ENCODE measurements around the gene CAMTA1.

CAMTA1 gene

DNA sequence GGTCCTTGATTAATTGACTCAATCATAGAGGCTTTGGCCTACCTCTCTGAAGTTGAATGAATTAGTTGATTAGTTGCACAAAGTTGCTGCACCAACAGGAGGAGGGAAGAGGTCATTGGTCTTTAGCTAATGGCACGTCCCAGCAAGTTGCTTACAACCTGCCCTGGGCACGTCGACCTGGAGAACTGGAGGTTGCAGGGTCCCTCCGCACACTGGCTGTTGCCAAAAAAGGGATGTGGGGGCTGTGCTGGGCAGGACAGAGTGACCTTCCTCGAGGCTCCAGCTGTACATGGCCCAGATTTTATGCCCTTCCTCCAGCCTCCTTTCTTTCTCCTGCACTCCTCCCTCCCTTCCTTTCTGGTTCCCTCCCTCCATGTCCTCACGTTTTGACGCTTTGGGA is 755.6 kb downstream of the CAMTA1 start:
- no peak for FAIRE-seq
- no peak for DNase-seq (ENCODE audit: low spot score)

DNA sequence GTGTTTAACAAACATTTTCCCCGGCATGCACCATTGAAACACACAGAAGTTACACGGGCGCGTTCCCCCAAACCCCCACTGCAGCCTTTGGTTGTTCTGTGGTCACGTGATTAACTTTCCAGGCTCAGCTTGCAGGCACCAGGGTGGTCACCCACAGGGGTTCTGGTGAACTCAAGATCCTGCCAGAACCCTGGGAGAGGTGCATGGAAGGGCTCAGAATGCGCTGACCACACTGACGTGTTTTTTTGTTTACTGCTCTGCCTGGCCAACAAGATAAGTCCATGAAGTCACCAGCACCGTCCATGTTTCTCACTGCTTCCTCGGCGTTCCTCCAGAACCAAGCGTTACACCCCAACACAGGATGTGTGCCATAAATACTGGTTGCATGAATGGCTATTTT is 756.4 kb downstream of the CAMTA1 start:
- FAIRE-seq: no peak
- DNase-seq (ENCODE audit: low spot score): no peak

DNA sequence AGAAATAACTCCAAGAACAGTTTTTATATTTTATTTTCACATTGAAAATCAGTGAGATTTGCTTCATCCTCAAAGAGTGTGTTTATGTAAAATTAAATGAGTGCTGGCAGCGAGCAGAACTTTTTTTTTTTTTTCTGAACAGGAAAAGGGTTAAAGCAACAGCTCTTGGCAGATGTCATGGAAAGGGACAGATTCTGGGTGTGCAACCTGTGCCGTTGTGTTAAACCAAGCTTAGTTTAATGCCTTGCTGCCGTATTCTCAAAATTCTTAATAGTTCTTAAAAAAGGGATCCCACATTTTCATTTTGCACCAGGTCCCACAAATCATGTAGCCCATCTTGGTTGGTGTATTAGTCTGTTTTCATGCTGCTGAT is 758.5 kb downstream of the CAMTA1 start:
- FAIRE-seq (no peak), DNase-seq (ENCODE audit: low spot score) (no peak)

DNA sequence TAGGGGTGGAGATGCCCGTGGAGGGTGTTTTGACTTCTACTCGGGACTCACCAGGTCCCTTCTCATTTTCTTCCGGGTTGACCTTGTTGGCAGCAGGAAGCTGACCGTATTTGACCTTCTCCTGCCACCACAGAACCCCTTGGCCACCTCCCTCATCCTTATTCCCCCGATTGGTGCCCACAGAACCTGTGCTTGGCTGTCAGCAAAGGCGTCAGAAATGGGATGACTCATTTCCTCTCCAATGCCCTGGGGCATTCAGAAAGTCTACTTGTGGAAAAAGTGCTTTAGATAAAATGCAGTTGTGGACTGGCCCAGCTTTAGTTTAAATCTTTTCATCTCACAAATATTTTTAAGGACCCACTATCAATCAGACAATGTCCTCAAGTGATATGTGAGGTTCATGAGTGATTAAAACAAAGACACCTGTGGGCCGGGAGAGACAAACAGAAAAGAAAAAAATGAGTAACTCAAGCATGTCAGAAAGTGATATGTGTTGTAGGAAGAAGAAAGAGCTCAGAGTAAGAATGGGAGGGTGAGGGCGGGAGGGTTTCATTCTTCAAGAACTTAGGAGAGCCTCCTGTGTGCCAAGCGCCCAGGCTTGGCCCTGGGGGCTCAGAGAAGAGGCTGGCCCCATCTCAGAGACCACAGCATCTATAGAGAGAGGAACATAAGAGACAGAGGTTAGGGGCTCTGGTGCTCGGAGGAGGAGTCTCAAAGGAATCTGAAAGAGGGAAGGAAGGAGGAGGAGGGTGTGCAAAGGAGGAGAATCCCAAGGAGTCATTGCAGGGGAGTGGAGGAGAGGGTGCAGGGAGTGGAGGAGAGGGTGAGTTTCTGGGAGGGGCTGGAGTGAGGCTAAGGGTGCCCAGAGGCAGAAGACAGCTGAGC is 764.3 kb downstream of the CAMTA1 start:
- DNase-seq (ENCODE audit: low spot score) (peak; percentile 94), FAIRE-seq (peak; percentile 96)

DNA sequence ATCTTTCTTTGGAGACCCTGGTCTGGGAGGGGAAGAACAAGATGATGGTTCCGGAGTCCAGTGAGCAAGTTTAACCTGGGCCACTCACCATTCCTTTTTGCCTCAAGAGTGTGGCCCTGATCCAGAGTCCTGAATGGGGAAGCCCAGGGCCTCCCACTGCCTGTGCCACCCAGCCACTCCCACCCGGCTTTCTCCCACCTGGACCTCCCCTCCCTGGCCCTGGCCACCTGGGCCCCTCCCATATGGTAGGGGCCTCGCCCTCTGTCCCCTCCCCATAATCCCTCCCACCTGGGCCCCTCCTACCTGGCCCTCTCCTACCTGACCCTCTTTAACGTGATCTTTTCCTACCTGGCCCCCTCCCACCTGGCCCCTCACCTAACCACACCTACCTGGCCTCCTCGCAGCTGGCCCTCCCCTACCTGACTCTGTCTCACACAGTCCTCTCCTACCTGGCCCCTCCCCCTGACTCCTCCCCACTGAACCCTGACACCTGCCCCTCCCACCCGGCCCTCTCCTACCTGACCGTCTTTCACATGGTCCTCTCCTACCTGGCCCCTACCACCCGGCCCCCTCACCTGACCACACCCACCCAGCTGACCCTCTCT is 765.1 kb downstream of the CAMTA1 start:
- FAIRE-seq: no peak
- DNase-seq (ENCODE audit: low spot score): no peak

DNA sequence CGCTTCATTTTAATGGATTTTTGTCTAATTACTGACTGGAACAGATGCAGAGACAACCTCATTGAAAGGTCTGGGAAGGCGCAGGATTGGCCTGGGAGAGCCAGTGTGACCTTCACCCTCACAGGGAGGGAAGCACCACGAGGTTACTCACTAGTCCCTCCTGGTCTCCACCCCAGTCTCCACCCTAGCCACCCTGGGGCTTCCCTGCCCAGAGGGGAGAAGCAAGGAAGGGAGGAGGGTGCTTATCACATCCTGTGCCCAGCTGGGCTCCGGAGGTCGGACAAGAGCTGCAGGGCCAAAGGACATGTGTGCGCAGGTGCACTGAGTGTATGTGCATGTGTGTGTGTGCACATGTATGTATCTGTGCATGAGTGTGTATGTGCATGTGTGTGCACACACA is 765.7 kb downstream of the CAMTA1 start:
- DNase-seq (ENCODE audit: low spot score) (peak; percentile 31), FAIRE-seq (no peak)

DNA sequence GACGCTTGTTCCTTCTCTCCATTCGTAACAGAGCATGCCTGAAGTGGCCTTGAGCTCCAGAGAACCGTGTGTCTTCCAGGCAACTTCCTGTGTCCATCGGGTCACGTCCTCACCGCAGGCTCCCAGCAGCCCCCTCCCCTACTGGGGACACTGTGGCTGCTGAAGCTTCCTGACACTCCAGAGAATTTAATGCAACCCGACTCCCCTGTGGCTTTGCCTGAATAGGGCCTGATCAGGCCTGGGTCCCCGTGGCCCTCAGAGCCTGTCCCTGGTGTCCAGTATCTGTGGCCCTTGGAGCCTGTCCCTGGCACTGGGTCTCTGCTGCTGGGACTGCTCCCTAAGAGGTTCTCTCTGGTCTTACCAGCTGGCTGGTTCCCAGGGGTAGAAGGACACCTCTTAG is 766.2 kb downstream of the CAMTA1 start:
- FAIRE-seq (no peak), DNase-seq (ENCODE audit: low spot score) (no peak)

DNA sequence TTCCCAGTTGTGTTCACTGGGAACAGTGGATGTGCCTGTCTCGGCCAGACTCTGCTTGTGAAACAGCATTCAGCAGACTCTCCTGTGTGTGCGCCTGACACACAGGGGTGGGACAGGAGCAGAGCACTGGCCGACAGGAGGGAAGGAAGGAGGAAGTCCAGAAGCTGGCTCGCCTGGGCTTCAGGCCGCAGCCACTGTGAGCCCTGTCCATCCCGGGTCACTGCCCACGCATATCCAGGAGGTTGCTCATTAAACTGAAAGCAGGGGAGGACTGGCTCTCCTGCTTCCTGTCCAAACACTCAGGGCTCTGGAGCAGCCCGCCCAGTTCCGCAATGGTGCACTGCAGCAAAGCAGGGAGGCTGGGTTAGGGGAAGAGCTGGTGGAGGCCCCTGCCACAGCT is 767.1 kb downstream of the CAMTA1 start:
- DNase-seq (ENCODE audit: low spot score) (peak; percentile 98), FAIRE-seq (peak; percentile 96)

DNA sequence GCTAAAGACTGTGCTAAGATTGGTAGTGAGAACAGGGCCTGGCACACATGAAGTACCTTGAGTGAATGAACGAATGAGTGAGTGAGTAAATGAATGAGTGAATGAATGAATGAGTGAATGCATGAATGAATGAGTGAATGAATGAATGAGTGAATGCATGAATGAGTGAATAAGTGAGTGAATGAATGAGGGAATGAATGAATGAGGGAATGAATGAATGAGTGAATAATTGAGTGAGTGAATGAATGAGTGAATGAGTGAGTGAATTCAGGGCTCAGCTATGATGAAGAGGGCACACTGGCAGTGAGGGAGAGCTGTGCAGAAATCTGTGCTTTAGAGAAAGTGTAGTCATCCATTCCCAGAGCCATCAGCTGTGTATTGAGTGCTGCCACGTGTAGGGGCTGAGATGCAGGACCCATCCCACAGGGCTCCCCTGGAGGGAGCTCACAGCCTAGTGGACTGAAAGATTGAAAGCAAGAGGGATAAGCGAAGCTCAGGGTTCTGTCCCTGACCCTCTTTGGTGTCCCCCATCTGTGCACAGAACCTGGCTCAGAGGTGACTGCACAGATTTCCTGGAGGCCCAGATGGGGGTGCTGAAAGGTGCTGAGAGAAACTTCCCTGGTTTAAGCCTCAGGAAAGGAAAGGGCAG is 767.9 kb downstream of the CAMTA1 start:
- FAIRE-seq (no peak), DNase-seq (ENCODE audit: low spot score) (no peak)

DNA sequence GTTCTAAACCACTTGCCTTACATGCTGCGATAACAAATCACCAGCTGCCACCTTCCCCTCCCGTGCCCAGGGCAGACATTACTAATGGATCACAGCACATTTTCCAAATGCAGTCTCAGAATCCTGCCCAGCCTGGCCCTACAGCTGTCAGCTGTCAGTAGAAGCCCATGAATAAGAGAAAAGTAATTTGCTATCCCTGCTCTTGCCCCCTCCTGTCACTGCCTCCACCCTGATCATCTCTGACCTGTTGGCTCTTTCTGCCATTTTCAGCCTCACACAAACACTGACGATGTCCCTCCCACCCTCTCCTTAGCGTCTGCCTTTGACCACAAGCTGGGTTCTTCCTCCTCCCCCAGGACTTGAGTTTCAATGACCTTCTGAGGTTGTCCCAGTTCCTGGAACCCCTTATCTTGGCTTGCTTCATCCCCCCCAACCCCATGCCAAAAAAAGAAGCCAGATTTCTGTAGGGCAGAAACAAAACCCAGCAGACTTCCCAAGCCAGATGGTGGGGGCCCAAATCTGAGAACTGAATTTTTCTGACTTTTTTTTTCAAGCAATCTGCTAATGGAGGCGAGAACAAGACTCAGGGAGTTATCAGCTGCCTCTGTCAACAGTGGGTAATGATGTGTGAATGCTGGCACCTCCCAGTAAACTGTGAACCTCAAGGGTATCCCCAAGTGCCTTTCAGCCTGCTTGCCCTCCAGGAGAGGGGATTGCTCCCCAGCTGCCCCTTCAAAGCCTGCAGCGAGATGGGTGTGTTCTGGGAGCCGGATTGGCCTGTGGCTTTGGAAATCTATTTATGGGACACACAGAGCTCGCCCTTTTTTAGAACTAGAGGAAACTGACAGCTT is 769.4 kb downstream of the CAMTA1 start:
- peak; percentile 38 for DNase-seq (ENCODE audit: low spot score)
- no peak for FAIRE-seq

DNA sequence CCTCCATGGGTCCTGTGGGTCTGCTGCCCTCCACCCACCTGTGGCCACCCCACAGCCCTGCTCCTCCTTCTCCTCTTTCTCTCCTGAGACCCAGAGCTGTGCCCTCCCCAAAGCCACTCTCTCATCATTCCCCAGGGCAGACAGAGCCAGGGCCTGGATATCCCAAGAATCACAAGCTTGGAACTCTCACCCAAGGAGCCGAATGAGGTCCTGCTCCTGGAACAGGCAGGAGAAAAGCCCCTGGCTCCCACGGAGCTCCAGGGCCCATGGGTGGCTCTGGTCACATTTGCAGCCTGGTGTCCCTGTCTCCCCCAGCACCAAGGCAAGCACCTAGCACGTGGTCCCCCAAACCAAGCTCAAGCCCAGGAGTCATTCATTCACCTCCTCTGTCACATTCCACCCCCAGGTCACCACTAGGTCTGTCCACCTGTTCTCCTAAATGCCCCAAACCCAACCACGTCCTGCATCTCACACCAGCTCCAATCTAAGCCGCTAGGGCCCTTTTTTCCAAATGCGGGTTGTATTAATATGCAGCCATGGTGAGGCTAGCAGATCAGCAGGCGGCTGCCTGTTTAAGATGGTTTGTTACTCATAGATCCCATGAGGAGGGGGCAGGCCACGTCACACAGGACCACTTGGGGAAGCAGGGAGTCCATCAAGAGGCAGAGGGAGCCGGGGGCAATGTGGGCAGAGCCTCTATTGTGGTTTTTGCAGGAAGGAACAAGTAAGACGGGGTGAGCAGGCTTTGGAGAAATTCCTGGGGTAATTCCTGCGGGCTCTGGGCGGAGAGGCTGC is 770.3 kb downstream of the CAMTA1 start:
- FAIRE-seq (no peak), DNase-seq (ENCODE audit: low spot score) (no peak)

DNA sequence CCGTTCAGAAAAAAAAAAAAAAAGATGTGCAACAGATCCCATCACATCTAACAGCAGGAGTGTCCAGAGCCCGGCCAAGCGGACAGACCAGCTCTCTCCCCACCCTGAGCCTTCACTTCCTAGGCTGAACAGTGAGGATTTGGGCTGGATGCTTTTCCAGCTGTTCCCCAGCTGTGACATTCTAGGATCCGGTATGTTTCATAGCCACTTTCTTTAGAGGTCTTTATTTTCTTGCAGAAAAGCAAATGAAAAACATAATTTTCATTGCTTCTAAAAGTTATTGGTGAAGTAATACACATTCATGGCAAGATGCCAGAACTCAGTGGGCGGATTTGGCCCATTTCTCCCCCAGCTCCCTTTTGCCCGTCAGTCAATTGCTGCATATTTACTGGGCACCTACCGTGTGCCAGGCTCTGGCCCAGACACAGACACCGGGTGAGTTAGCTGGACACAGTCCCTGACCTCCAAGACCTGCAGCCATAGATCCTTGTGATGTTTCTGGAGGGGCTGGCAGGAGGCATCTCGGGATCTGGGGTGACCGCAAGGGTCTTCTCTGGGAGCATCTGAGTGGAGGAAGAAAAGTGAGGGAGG is 772.1 kb downstream of the CAMTA1 start:
- no peak for DNase-seq (ENCODE audit: low spot score)
- no peak for FAIRE-seq

DNA sequence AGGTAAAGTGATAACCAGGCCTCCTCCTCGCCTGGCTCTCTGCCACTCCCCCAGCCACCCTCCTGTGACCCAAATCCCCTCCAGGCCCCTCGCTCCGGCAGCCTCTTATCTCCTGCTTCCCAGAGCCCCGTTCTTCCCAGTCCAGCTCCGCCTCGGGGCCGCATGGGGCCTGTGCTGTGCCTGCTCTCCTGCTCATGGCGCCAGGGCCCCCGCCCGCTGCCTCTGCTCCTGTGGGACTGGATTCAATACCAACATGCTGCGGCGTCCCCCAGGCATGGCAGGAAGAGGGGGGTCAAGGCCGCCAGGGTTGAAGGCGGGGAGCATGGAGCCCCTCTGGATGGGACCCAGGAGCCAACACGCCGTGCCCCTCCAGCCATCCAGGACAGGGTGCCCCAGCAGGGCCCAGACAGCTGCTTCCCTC is 772.8 kb downstream of the CAMTA1 start:
- no peak for FAIRE-seq
- DNase-seq (ENCODE audit: low spot score): no peak

DNA sequence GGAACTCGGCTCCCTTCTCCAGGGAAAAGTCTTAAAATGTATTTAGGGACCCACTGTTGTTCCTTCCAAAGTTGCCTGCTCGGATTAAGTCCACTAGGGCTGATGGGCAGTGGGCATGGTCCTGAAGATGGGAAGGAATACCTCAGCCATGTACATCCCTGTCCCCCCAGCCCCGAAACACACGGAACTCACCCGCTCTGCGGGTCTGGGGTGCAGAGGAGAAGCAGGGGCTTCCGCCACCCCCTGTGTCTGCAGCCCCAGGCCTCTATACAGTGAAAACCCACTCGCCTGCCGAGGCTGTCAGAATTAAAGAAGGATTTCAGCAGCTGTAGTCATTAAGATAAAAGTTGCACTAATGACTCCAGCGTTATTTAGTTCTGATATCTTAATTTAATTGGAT is 773.2 kb downstream of the CAMTA1 start:
- FAIRE-seq (no peak), DNase-seq (ENCODE audit: low spot score) (no peak)

DNA sequence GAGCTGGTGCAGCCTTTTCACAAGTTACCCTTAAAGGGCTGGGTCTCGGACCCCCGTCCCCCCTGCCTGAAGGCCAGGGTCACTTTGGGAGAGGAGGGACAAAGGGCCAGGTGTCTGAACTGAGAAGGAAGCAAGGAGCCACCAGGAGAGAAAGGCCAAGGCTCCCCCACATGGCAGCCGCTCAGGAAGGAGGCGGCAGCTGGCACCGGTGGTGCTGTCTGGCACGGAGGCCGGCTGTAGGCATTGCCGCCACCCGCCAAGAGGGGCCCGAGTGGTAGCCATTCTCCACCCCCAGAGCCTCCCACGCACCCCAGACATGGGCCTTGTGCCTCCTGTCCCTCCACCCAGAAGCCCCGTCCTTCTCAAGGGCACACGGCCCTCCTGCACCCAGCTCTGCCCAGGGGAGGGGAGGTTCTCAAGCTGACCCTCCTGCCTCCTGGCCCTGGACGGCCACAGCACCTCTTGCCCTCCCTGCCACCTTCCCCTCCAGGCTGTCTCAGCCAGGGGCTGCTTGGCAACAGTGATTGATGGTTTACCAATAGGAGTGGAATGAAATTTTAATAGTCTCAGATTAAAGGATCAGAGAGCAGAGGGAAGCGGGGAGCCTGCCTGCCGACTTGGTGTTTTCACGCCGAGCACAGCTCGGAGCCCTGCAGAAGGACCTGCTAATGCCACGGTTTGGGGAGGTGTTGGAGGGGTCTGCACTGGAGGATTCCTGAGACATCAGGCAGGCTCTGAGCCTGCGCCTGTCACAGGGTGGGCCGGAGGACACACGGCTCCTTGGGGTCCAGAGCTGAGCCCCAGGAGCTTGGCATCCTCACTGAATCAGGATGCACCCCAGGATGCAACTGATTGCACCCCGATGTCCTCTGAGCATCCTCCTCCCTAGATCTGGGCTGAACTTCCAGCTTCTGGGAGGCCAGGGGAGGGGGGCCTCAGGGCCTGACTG is 773.9 kb downstream of the CAMTA1 start:
- DNase-seq (ENCODE audit: low spot score): no peak
- FAIRE-seq: no peak

DNA sequence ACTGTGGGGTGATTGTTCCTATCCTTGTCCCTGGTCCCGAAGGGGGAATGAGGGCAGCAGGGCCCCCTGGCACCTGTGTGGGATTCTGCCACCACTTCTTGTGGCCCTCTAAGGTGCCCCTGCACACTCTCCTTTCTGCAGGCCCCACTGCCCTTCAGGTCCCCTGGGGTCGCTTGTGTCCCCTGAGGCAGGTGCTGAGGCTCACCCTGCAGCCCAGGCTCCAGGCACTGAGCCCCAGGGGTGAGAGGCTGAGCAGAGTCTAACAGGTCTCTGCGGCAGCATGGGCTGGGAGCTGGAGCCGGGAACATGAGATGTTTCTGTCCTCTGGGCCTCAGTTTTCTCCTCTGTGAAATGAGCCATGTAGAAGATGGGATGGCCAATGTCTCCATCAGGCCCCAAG is 774.9 kb downstream of the CAMTA1 start:
- no peak for FAIRE-seq

DNA sequence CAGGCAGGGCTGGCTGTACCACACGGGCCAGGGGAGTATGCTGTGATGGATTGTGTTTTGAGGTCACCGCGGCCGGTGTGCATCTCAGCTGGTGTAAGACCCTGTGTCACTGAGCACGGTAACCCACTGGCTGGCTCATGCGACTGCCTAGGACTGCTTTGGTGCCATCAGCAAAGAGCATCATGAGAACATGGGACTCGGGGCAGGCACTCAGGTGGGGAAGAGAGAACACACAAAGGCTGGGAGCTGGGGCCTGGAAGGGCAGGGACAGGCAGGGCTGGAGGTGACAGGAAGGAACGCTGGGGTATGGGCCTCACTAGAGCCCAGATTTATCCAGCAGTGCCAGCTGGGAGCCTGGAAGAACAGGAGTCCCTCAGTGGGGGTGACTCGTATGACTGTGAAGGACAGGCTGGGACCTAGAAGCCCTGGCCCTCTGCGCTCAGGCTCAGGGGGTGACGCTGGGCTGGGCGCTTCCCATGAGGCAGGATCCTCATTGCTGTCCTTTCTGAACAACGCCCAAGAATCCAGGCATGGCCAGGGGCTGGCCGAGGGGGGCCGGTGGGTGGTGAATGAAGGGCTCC is 775.4 kb downstream of the CAMTA1 start:
- FAIRE-seq (no peak), DNase-seq (ENCODE audit: low spot score) (no peak)

More for the DNA sequence above, 774.9 kb downstream of the CAMTA1 start:
- DNase-seq (ENCODE audit: low spot score): no peak

DNA sequence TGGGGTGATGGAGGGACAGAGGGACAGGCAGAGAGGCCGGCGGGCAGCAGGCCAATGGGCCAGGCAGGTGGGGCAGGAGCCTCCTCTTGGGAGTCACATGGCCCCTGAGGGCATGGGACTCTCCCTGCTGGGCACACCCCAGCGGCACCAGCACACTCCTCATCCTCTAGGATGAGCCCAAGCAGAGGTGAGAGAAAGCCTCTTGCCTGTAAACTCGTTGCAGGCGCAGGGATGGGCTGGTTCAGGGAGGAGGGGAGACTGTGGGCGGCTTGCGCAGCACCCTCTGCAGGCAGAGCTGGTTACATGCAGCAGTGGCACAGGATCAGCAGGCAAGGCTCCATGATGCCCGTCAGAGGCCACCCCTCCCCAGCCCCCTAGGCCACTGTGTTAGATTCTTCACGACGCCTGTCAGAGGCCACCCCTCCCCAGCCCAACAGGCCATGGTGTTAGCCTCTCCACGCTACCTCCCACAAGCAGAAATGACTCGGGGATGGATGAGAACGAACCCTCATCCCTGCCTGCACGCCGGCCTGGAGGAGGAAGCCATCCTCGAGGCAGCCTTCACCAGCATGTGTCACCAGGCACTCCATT is 776.2 kb downstream of the CAMTA1 start:
- DNase-seq (ENCODE audit: low spot score) (no peak), FAIRE-seq (no peak)
